Endometrial microvascular endothelial cells (primary cell): ENCODE results near the gene UCK1. TPM values are rescaled to one million over a fixed set of nuclear protein-coding genes. Genes with fewer than 3 reads are reported as not detected.

Experiments used
- in situ Hi-C: cut with HindIII; loops from 2 replicates; pipeline ENCODE4 v1.10.0; 2017; ENCODE audit warnings: low sequenced_read_pairs, low pct_unique_long_range_greater_than_20kb; ENCODE audit errors: inconsistent ontology term
- total RNA-seq: library from RNA; depleted of rRNA; stranded (reverse); fragments of >200 nt; gene quantifications from one replicate; pipeline ENCODE4 v1.2.3, GENCODE V29; 2015; ENCODE audit errors: inconsistent ontology term

UCK1 gene
- total RNA-seq, 1 donor from 2014 or later, result 32.7 TPM

GRCh38 chr9:131483319-131484050 is 47.6 kb downstream of the UCK1 start:
- in situ Hi-C loops, result no loop called here

GRCh38 chr9:131482343-131483006 is 48.6 kb downstream of the UCK1 start:
- in situ Hi-C loops, result no loop called here

GRCh38 chr9:131481441-131482342 is 49.4 kb downstream of the UCK1 start:
- in situ Hi-C loops, result no loop called here

DNA sequence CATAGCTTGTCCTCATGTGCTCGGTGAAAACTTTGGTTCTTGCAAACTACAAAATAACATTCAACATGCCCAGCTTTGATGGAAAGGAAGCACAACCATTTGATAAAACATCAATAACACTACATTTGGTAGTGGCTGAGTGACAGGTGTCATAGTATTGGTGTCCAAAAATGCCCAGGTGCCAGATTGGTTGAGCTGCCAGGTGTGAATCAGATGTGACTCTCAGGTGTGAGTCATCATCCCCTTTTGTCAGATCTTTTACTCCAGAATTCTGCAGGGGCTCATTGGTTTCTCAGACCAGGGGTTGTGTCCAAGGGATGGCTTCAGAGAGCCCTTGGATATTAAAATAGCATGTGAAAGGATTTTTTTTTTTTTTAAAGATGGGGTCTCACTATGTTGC is 50.8 kb downstream of the UCK1 start:
- in situ Hi-C loops, result no loop called here

GRCh38 chr9:131478911-131479310 is 52.2 kb downstream of the UCK1 start:
- in situ Hi-C loops, result no loop called here

GRCh38 chr9:131478421-131478868 is 52.6 kb downstream of the UCK1 start:
- in situ Hi-C loops, result no loop called here

DNA sequence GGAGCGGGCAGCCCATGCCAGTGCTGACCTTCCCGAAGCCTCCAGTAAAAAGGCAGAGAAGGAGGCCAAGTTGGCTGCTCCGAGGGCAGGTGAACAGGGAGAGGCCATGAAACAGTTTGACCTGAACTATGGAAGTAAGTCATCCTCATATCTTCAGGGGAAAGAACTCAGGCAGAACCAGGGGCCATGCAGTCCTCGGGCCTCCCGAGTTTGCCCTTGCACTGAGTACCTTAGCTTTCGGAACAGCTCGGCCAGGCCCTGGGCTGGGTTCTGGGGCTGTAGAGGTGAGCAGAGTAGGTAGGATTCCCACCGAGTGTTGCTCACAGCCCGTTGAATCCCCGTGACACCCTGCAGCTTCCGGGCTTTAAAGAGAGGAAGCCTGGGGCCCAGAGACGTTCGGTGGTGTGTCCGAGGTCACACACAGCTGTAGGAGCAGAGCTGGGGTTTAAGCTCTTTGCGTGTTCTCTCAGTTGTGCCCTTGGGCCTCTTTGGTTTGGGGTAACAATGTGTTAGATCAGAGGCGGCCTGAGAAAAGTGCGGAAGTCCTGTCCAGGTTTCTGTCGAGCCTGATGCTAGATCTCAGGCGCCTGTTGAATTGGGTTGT is 53.1 kb downstream of the UCK1 start:
- in situ Hi-C loops, result no loop called here

- in situ Hi-C loops, result no loop called here
Observed at GRCh38 chr9:131477367-131477766, 53.7 kb downstream of the UCK1 start.

- in situ Hi-C loops, result no loop called here
Observed at GRCh38 chr9:131476777-131477345, 54.2 kb downstream of the UCK1 start.

DNA sequence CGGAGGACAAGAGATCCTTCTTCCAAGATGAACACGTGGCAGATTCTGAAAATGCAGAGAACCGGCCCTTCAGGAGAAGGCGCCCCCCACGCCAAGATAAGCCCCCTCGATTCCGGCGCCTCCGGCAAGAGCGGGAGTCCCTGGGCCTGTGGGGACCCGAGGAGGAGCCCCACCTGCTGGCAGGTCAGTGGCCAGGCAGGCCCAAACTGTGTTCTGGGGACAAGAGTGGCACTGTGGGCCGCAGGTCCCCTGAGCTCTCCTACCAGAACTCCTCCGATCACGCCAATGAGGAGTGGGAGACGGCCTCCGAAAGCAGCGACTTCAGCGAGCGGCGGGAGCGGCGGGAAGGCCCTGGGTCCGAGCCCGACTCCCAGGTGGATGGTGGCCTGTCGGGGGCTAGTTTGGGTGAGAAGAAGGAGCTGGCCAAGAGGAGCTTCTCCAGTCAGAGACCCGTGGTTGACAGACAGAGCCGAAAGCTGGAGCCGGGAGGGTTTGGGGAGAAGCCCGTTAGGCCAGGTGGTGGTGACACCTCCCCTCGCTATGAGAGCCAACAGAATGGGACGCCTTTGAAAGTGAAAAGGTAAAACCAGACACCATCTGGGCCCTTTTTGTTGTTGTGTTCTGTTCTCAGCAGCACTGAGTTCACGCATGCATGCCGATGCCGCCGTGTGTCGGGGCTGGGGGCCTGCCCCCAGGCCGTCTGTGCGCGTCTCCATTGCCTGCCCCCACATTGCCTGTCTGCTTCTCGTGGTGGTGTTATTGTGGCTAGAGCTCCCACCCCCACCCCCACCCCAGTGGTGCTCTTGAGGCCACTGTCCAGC is 54.9 kb downstream of the UCK1 start:
- in situ Hi-C loops, result no loop called here

DNA sequence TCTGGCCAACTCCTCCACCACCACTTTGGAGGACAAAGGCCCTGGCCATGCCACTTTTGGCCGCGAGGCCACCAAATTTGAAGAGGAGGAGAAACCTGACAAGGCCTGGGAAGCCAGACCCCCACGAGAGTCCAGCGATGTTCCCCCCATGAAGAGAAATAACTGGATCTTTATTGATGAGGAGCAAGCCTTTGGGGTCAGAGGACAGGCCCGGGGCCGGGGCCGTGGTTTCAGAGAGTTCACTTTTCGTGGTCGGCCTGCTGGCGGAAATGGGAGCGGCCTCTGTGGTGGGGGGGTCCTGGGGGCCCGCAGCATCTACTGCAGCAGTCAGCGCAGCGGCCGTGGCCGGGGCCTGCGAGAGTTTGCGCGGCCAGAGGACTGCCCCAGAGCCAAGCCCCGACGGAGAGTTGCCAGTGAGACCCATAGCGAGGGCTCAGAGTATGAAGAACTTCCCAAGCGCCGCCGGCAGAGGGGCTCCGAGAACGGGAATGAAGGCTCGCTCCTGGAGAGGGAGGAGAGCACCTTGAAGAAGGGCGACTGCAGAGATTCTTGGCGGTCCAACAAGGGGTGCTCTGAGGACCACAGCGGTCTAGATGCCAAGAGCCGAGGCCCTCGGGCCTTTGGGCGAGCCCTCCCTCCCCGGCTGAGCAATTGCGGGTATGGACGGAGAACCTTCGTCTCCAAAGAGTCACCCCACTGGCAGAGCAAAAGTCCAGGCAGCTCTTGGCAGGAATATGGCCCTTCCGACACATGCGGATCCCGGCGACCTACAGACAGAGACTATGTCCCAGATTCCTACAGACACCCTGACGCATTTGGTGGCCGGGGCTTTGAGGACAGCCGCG is 55.7 kb downstream of the UCK1 start:
- in situ Hi-C loops, result no loop called here

GRCh38 chr9:131474711-131475110 is 56.4 kb downstream of the UCK1 start:
- in situ Hi-C loops, result no loop called here

DNA sequence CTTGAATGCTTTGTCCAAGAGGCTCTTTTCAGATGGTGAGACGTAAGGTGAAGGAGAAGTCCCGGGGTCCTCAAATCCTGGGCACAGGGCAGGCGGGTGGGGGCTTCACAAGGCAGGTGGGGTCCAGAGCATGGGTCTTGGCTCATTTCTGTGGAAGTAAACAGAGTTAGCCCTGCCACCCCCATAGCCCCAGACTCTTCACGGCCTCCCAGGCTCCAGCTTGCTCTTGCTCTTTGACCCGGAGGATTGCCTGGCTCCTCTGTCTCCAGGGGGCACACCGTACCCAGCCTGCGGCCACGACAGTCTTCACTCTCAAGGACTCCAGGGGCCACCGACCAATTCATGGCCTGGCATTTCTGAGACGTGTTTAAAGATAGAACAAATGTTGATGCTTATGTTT is 57.2 kb downstream of the UCK1 start:
- in situ Hi-C loops, result no loop called here

Other genes starting within 250 kb of the UCK1 start
- gene PLPP7, start 241.5 kb downstream of the UCK1 start, total RNA-seq, result 7.5 TPM
- gene PRRC2B, start 137.2 kb downstream of the UCK1 start, total RNA-seq, result 93.1 TPM
- 38.4 TPM for gene POMT1, start 28.3 kb downstream of the UCK1 start, total RNA-seq
- gene PRRT1B, start 14.3 kb upstream of the UCK1 start, total RNA-seq, result not detected
- 54.6 TPM for gene RAPGEF1, start 208.8 kb upstream of the UCK1 start, total RNA-seq